ENCODE results near the gene CCDC169. TPM values are rescaled to one million over a fixed set of nuclear protein-coding genes. Genes with fewer than 3 reads are reported as not detected.
A peak's percentile ranks its signal among the peaks of the same experiment; 100 is the strongest.

The CCDC169 gene
- total and polyA plus RNA-seq, 4 donors = 0.14 to 3.4 (median 0.81) TPM

DNA sequence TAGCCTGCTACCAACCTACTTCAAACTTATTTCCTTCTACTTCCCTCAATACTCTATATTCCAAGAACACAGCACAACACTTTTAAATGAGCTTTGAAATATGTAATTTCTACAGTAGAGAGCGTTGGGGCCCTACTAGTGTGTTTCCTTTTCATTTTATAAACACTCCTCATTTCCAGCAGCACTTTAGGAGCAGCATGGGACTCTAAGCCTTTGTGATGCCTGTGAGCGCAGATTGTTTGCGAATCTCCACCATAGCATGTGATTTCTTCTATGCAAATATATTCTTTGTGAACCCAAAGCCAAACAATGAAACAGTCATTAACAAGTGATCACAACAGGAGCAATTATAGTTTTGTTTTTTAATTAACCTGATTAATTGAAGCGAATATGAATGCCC is 86.9 kb downstream of the CCDC169 start:
- Histone ChIP-seq H3K27ac (ENCODE audit: low read depth in 1 of 2, low read length in 1 of 2) (no peak overlapping the region), H3K9ac (ENCODE audit: insufficient read depth in 1 of 2, low read length in 2 of 2) (no peak overlapping the region), H3K4me3 (no peak overlapping the region), H3K36me3 (ENCODE audit: control insufficient read depth in 4 of 4, insufficient read depth in 4 of 4, low read length in 4 of 4) (no peaks in the 10 kb centered on the region), H3K4me1 (ENCODE audit: control insufficient read depth in 5 of 5, insufficient read depth in 5 of 5, low read length in 5 of 5) (peaks cover 0 to 4% (median 0%) of the 10 kb centered on the region in 5 donors), H3K27me3 (ENCODE audit: control insufficient read depth in 3 of 3, insufficient read depth in 3 of 3, low read length in 2 of 3) (no peaks in the 10 kb centered on the region), H3K9me3 (ENCODE audit: control insufficient read depth in 4 of 4, insufficient read depth in 3 of 4, low read length in 3 of 4) (peaks cover 0 to 3% (median 0%) of the 10 kb centered on the region in 4 donors)
- ATAC-seq (ENCODE audit: insufficient read depth, low FRiP score) (no peak), DNase-seq (no peak)
- 80 to 84% methylated on average over 4 of the region's 4 CpGs for WGBS, 2 donors
- TF ChIP-seq, protein P1, sequence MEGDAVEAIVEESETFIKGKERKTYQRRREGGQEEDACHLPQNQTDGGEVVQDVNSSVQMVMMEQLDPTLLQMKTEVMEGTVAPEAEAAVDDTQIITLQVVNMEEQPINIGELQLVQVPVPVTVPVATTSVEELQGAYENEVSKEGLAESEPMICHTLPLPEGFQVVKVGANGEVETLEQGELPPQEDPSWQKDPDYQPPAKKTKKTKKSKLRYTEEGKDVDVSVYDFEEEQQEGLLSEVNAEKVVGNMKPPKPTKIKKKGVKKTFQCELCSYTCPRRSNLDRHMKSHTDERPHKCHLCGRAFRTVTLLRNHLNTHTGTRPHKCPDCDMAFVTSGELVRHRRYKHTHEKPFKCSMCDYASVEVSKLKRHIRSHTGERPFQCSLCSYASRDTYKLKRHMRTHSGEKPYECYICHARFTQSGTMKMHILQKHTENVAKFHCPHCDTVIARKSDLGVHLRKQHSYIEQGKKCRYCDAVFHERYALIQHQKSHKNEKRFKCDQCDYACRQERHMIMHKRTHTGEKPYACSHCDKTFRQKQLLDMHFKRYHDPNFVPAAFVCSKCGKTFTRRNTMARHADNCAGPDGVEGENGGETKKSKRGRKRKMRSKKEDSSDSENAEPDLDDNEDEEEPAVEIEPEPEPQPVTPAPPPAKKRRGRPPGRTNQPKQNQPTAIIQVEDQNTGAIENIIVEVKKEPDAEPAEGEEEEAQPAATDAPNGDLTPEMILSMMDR (IDR thresholded peaks at IDR 0.05; ENCODE audit: control extremely low read depth, extremely low read depth) = no peak

DNA sequence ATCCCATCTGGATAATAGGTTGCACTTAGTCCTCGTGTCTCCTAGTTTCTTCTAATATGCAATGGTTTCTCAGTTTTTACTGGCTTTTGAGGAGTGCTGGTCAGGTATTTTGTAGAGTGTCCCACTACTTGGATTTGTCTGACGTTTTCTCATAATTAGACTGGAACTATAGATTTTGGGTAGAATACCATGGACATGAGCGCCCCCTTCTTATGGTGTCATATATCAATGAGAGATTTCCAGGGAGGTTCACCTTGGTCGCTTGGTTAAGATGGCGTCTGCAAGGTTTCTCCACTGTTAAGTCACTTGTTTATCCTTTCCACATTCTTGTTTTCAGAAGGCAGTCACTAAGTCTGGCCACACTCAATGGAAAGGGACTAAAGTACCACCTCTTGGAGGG is 89.9 kb downstream of the CCDC169 start:
- 89 to 93% methylated on average over 5 of the region's 5 CpGs for WGBS, 2 donors
- Histone ChIP-seq H3K36me3 (ENCODE audit: control insufficient read depth in 4 of 4, insufficient read depth in 4 of 4, low read length in 4 of 4) (no peaks in the 10 kb centered on the region), H3K4me3 (no peak overlapping the region), H3K27ac (ENCODE audit: low read depth in 1 of 2, low read length in 1 of 2) (no peak overlapping the region), H3K9me3 (ENCODE audit: control insufficient read depth in 4 of 4, insufficient read depth in 3 of 4, low read length in 3 of 4) (no peaks in the 10 kb centered on the region), H3K27me3 (ENCODE audit: control insufficient read depth in 3 of 3, insufficient read depth in 3 of 3, low read length in 2 of 3) (no peaks in the 10 kb centered on the region), H3K9ac (ENCODE audit: insufficient read depth in 1 of 2, low read length in 2 of 2) (no peak overlapping the region), H3K4me1 (ENCODE audit: control insufficient read depth in 5 of 5, insufficient read depth in 5 of 5, low read length in 5 of 5) (peaks cover 0 to 2% (median 0%) of the 10 kb centered on the region in 5 donors)
- ATAC-seq (ENCODE audit: insufficient read depth, low FRiP score) (no peak), DNase-seq (no peak)
- TF ChIP-seq, protein P1 (IDR thresholded peaks at IDR 0.05; ENCODE audit: control extremely low read depth, extremely low read depth) = no peak

DNA sequence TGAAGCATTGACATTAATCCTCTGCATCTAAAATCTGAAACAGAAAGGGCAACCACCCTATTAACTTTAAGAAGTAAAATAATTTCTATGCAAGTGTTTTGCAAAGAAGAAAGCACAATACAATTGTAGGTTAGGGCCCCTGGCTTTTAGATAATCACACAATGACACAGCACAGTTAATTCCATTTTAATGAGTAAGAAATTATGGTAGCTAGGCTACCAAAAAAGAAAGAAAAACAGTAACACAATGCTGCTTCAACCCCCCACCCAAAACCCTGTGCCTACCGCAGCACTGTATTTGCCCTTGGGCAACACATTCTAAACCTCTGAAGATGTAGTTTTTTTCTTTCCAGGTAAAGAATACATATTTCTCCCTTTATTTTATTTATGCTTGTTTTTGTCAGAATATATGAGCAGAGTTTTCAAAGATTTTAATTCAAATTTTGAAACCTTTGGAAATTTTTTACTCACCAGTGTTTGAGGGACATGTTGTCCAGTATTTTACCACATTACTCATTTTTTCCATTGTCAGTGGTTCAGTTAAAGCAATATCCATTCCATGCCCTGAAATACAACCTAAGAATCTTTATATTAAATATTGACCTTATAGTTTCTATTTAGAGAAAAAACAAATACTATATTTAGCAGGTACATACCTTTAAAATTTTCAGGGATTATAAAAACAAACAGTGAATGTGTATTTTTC is 104.3 kb downstream of the CCDC169 start:
- Histone ChIP-seq H3K9me3 (ENCODE audit: control insufficient read depth in 4 of 4, insufficient read depth in 3 of 4, low read length in 3 of 4) (no peaks in the 10 kb centered on the region), H3K4me1 (ENCODE audit: control insufficient read depth in 5 of 5, insufficient read depth in 5 of 5, low read length in 5 of 5) (no peaks in the 10 kb centered on the region), H3K9ac (ENCODE audit: insufficient read depth in 1 of 2, low read length in 2 of 2) (no peak overlapping the region), H3K4me3 (no peak overlapping the region), H3K36me3 (ENCODE audit: control insufficient read depth in 4 of 4, insufficient read depth in 4 of 4, low read length in 4 of 4) (no peaks in the 10 kb centered on the region), H3K27me3 (ENCODE audit: control insufficient read depth in 3 of 3, insufficient read depth in 3 of 3, low read length in 2 of 3) (no peaks in the 10 kb centered on the region), H3K27ac (ENCODE audit: low read depth in 1 of 2, low read length in 1 of 2) (no peak overlapping the region)
- TF ChIP-seq, protein P1 (IDR thresholded peaks at IDR 0.05; ENCODE audit: control extremely low read depth, extremely low read depth) = no peak
- ATAC-seq (ENCODE audit: insufficient read depth, low FRiP score) (no peak), DNase-seq (peak in 1 of 3 donors; percentile 7)
- WGBS, 2 donors = 91 to 95% methylated on average over 1 of the region's 1 CpG

DNA sequence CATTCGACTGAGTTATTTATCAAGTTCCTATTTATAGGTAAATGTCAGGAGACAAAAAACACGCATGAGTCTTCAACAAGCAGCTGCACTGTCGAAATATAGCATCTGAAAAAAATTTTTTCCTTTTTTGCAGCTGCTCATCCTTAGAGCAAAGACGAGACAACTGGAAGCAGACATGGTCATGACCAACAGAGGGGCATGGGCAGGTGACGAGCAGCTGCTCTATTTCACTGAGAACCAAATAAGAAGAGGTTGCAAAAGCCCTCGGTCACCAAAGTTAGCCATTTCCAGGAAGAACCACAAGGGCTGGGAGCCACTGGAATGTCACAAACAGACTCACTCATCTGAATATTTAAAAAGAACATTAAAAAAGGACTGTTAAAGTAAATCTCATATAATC is 105.4 kb downstream of the CCDC169 start:
- Histone ChIP-seq H3K4me1 (ENCODE audit: control insufficient read depth in 5 of 5, insufficient read depth in 5 of 5, low read length in 5 of 5) (no peaks in the 10 kb centered on the region), H3K9me3 (ENCODE audit: control insufficient read depth in 4 of 4, insufficient read depth in 3 of 4, low read length in 3 of 4) (no peaks in the 10 kb centered on the region), H3K27ac (ENCODE audit: low read depth in 1 of 2, low read length in 1 of 2) (no peak overlapping the region), H3K36me3 (ENCODE audit: control insufficient read depth in 4 of 4, insufficient read depth in 4 of 4, low read length in 4 of 4) (no peaks in the 10 kb centered on the region), H3K9ac (ENCODE audit: insufficient read depth in 1 of 2, low read length in 2 of 2) (no peak overlapping the region), H3K27me3 (ENCODE audit: control insufficient read depth in 3 of 3, insufficient read depth in 3 of 3, low read length in 2 of 3) (no peaks in the 10 kb centered on the region), H3K4me3 (no peak overlapping the region)
- 77 to 79% methylated on average over 6 of the region's 6 CpGs for WGBS, 2 donors
- TF ChIP-seq, protein P1 (IDR thresholded peaks at IDR 0.05; ENCODE audit: control extremely low read depth, extremely low read depth) = no peak
- DNase-seq (no peak), ATAC-seq (ENCODE audit: insufficient read depth, low FRiP score) (no peak)

Measured in lung (tissue), 12 donors.